Adrenal gland (tissue), 12 donors: ENCODE results near the gene LONRF2. TPM values are rescaled to one million over a fixed set of nuclear protein-coding genes. Genes with fewer than 3 reads are reported as not detected.
A peak's percentile ranks its signal among the peaks of the same experiment; 100 is the strongest.

Source experiments
- DNase-seq, 7 donors: peaks; one replicate each; pipeline ENCODE4 v3.0.0-alpha.2; 2019 to 2020
- H3K27ac ChIP-seq, 5 donors: fragments of 200-600 bp; sonication (generic) in 4 of 5; 1 replicate in 3 of 5; 2 replicates in 2 of 5; pipeline versions ENCODE4 v1.5.1 to v1.8.0; 2016 to 2020; ENCODE audit warnings: mild to moderate bottlenecking in 1 of 5
- H3K27me3 ChIP-seq: fragments of 200-600 bp; 2 replicates; pipeline ENCODE4 v1.8.0; 2021
- H3K36me3 ChIP-seq, 2 donors: fragments of 200-600 bp; replicated peaks in 1 of 2; 1 replicate in 1 of 2; 2 replicates in 1 of 2; pipeline versions ENCODE4 v1.5.1 to v1.8.0; 2018 to 2022
- H3K4me1 ChIP-seq, 2 donors: fragments of 200-600 bp; replicated peaks in 1 of 2; 1 replicate in 1 of 2; 2 replicates in 1 of 2; pipeline versions ENCODE4 v1.5.1 to v1.8.0; 2018 to 2021
- H3K4me3 ChIP-seq, 4 donors: fragments of 200-600 bp; sonication (generic) in 3 of 4; one replicate each; pipeline ENCODE4 v1.5.1; 2016 to 2018
- H3K9me3 ChIP-seq, 3 donors: fragments of 200-600 bp; sonication (generic) in 1 of 3; replicated peaks in 1 of 3; 1 replicate in 2 of 3; 2 replicates in 1 of 3; pipeline versions ENCODE4 v1.5.1 to v1.8.0; 2016 to 2021
- POLR2A ChIP-seq, 2 donors: fragments of 450-650 bp; IDR thresholded peaks; one replicate each; pipeline ENCODE4 v1.6.1; 2017; ENCODE audit warnings: antibody characterized with exemption in 2 of 2, mild to moderate bottlenecking in 2 of 2, moderate library complexity in 1 of 2
- WGBS, 4 donors: extraction: QIAGEN DNeasy Blood & Tissue Kit in 2 of 4; methylation state at CpG; one replicate each; pipeline versions ENCODE4 v1.1.5 to v1.1.7; 2013 to 2017; 5-methylcytosine and 5-hydroxymethylcytosine counted together
- intact Hi-C, 2 donors: fragments of 100-400 bp; cut with DNase I; formaldehyde crosslinking; loops; one replicate each; pipeline versions ENCODE4 v1.14.1 to v1.15.0; 2022 to 2023
- polyA plus RNA-seq, 3 donors: library from polyadenylated mRNA; stranded (reverse); fragments of 200-250 nt in 2 of 3; fragments of 350-450 nt in 1 of 3; fragmentation: Illumina TruSeq in 1 of 3; extraction: RNeasy Lipid Tissue Mini Kit (QIAGEN cat#74804) in 1 of 3; gene quantifications; one replicate each; pipeline ENCODE4 v1.2.3, GENCODE V29; 2013 to 2014
- total RNA-seq, 9 donors: library from RNA; depleted of rRNA in 4 of 9; stranded (reverse); fragments of >200 nt in 4 of 9; fragments of 120-200 nt in 1 of 9; fragmentation: NEBNext Ultra II Directional in 1 of 9; extraction: Animal tissue kit (Norgen Biotek cat#: 25700) in 1 of 9; gene quantifications; one replicate each; pipeline versions ENCODE4 v1.1.0 to v1.2.4, GENCODE V29; 2013 to 2023
- TF ChIP-seq, protein P1 (sequence below), 6 experiments: fragments of 450-650 bp in 4 of 6; fragments of 200-600 bp in 2 of 6; sonication (generic) in 1 of 6; IDR thresholded peaks; 1 replicate in 5 of 6; 2 replicates in 1 of 6; pipeline versions ENCODE4 v1.5.1 to v1.8.0; 2016 to 2021; ENCODE audit warnings: antibody characterized with exemption in 6 of 6, mild to moderate bottlenecking in 2 of 6, moderate library complexity in 1 of 6
- donor health status: healthy with polysubstance abuse.
- donor health status: Bipolar disorder and iron deficiency.
- donor health status: DM: yes; HTN: yes; CAD: no.
- donor health status: DM: no; HTN: no; CAD: no.
- donor health status: DM: no; HTN: no; CAD: no.
- donor health status: DM: yes; HTN: yes; CAD: no.

The LONRF2 gene
- total and polyA plus RNA-seq, 12 donors, result 8.1 to 110 (median 43.0) TPM

DNA sequence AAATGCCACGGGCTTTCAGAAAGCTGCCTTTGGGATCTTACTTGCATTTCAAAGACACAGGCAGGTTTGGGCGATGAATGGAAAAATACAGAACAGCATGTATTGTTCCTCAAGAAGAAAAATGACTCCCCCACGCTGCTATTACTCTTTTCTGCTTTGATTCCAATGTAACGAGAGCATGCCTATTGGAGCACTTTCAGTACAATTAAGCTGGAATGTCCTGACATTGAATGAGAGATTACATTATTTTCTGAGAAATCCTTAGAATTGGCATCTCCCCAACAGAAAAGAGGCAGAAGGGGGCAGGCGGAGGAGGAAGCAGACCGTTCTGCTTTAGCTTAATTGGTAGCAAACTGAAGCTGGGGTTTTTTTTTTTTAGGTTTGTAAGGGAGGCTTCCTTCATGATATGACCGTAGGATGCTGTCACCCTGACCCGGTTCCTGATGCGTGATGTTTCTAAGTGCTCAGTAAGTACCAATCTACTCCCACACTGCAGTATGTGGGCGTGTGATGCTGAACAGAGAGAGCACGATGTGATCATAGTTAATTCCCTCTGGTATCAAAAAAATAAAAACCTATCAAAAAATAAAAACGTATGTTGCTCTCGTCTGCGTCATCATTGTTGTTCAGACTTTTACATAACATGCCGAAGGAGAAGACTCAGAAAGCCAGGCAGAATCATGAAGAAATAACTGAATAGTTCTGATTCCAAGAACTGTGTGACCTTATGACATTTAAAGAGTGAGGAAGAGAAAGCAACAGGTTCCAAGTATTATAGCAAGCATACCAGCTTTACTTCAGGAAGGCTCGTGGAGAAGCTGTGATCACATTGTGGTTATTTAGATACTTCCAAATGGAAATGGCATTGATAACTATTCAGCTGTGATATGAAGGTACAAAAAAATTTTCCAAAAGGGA lies 40.5 kb downstream of the LONRF2 start:
- Histone ChIP-seq H3K4me3 (no peak overlapping the region), H3K27ac (peak overlapping the region; percentile 66 to 89 (median 76)), H3K27me3 (no peaks in the 10 kb centered on the region), H3K9me3 (no peaks in the 10 kb centered on the region), H3K4me1 (peaks cover 33 to 55% of the 10 kb centered on the region in 2 donors), H3K36me3 (peaks cover 0 to 5% of the 10 kb centered on the region in 2 donors)
- intact Hi-C loops, result no loop called here
- peak; percentile 36 to 89 (median 64) for DNase-seq
- WGBS, 4 donors, result 22 to 25% (median 24%) methylated on average over 15 to 16 of the region's 16 CpGs
- TF ChIP-seq POLR2A (IDR thresholded peaks at IDR 0.05), result peak in 1 of 2 donors; percentile 48
- TF ChIP-seq, protein P1, sequence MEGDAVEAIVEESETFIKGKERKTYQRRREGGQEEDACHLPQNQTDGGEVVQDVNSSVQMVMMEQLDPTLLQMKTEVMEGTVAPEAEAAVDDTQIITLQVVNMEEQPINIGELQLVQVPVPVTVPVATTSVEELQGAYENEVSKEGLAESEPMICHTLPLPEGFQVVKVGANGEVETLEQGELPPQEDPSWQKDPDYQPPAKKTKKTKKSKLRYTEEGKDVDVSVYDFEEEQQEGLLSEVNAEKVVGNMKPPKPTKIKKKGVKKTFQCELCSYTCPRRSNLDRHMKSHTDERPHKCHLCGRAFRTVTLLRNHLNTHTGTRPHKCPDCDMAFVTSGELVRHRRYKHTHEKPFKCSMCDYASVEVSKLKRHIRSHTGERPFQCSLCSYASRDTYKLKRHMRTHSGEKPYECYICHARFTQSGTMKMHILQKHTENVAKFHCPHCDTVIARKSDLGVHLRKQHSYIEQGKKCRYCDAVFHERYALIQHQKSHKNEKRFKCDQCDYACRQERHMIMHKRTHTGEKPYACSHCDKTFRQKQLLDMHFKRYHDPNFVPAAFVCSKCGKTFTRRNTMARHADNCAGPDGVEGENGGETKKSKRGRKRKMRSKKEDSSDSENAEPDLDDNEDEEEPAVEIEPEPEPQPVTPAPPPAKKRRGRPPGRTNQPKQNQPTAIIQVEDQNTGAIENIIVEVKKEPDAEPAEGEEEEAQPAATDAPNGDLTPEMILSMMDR (IDR thresholded peaks at IDR 0.05), result no peak

DNA sequence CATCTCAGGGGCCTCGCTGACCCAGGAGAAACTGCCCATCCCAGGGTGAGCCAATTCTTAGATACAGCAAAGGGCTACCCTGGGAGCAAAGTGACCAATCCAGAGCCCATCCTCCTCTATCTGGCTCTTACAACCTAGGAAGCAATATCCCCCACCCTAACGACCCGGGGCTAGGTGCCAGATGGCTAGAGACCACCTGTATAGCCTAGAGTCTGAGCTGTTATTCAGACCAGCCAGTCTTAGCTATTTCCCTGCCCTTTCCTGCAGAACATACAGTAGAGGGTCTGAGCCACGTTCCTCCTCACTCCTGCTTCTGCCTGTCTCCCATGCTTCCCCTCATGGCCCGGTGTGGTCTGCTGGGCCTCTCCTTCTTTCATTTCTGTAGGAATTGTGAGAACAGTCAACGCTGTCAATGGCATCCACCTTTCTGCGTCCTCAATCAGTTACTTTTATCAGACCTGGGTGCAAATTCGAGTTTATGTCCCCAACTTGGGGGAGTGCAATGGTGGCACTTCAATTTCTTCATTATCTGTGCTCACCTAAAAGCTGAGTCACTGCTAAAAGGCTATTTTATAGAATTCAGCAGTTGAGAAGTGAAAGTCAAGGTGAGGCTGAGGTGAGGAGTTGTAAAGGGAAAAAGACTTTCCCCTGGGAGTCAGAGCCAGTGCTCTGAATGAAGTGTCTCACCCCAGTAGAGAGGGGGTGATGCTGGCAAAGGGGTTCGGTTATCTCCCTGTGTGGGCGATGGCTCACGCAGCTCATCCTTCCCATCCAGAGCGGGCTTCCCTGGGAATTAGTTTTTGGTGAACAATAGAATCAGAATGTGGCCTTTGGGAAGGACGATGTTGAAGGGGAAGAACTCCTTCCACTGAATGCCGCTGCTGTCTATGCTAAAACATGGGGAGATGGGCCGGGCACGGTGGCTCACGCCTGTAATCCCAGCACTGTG lies 42.4 kb downstream of the LONRF2 start:
- TF ChIP-seq, protein P1 (IDR thresholded peaks at IDR 0.05), result no peak
- TF ChIP-seq POLR2A (IDR thresholded peaks at IDR 0.05), result no peak
- 84 to 89% (median 87%) methylated on average over 17 of the region's 17 CpGs for WGBS, 4 donors
- peak in 3 of 7 donors; percentile 15 to 52 (median 18) for DNase-seq

DNA sequence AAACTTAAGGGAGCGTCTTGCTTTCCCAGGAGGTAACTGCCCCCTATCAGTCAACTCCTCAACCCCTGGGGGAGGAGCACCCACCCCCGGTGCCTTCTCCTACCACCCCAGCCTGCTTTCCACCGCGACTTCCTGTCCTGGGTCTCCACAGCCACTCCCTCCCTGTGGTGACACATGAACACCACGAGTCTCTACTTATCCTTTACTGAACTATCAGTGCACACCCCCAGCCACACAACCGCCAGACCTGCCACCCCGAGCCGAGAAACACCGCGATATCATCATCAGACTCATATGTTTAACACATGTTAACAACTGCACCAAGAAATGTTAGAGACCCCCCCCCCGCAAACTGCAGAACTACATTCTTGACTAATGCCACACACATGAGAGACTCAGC lies 43.3 kb downstream of the LONRF2 start:
- Histone ChIP-seq H3K27ac (peak overlapping the region; percentile 16 to 89 (median 47)), H3K4me3 (no peak overlapping the region), H3K36me3 (peaks cover 0 to 9% of the 10 kb centered on the region in 2 donors), H3K4me1 (peaks cover 11 to 44% of the 10 kb centered on the region in 2 donors), H3K9me3 (no peaks in the 10 kb centered on the region), H3K27me3 (no peaks in the 10 kb centered on the region)
- intact Hi-C loops, result no loop called here
- DNase-seq, result peak in 3 of 7 donors; percentile 17 to 53 (median 21)
- no peak for TF ChIP-seq POLR2A (IDR thresholded peaks at IDR 0.05)
- TF ChIP-seq, protein P1 (IDR thresholded peaks at IDR 0.05), result no peak
- WGBS, 4 donors, result 91 to 96% (median 93%) methylated on average over 11 of the region's 11 CpGs

More for the DNA sequence above, 42.4 kb downstream of the LONRF2 start:
- Histone ChIP-seq H3K4me1 (peaks cover 17 to 42% of the 10 kb centered on the region in 2 donors), H3K27me3 (no peaks in the 10 kb centered on the region), H3K27ac (peak overlapping the region; percentile 16 to 89 (median 47)), H3K4me3 (no peak overlapping the region), H3K9me3 (no peaks in the 10 kb centered on the region), H3K36me3 (peaks cover 0 to 7% of the 10 kb centered on the region in 2 donors)
- intact Hi-C loops, result no loop called here
